Activated T-helper 1 cell treated with anti-CD3 and anti-CD28 coated beads, Interleukin-12 subunit alpha, Interleukin-12 subunit beta, Interleukin-2, Interleukin-4 antibody, amounts not matched to agents 30 ng/mL and 10 ng/mL and 1 ng/mL, durations not matched to agents 14 hours and 24 hours and 36 hours (primary cell): ENCODE measurements around the gene ALCAM. TPM values are rescaled to one million over a fixed set of nuclear protein-coding genes. Genes with fewer than 3 reads are reported as not detected.

Experiments
- DNase-seq: peaks from one replicate; pipeline ENCODE4 v3.0.0; 2021; ENCODE audit warnings: low spot score
- H3K27ac Mint-ChIP-seq: one replicate; pipeline ENCODE4 v1.8.0; 2021; ENCODE audit warnings: mild to moderate bottlenecking, mixed read lengths
- H3K27me3 Mint-ChIP-seq: one replicate; pipeline ENCODE4 v1.8.0; 2022; ENCODE audit warnings: mild to moderate bottlenecking, moderate library complexity, mixed read lengths; ENCODE audit not compliant: insufficient read depth
- H3K36me3 Mint-ChIP-seq: one replicate; pipeline ENCODE4 v1.8.0; 2021; ENCODE audit warnings: low read depth, mixed read lengths
- H3K4me1 Mint-ChIP-seq: one replicate; pipeline ENCODE4 v1.8.0; 2021; ENCODE audit warnings: low read depth, mixed read lengths
- H3K4me3 Mint-ChIP-seq: one replicate; pipeline ENCODE4 v1.8.0; 2021; ENCODE audit warnings: mild to moderate bottlenecking, moderate library complexity, mixed read lengths
- H3K9me3 Mint-ChIP-seq: one replicate; pipeline ENCODE4 v1.8.0; 2021; ENCODE audit warnings: mixed read lengths
- intact Hi-C: fragments of 100-400 bp; cut with micrococcal nuclease; formaldehyde crosslinking; loops from one replicate; pipeline ENCODE4 v1.15.1; 2024
- total RNA-seq: library from RNA; stranded (reverse); gene quantifications from 2 replicates; pipeline ENCODE4 v1.2.3, GENCODE V29; 2022

ALCAM gene
- total RNA-seq, 1 donor from 2014 or later, result 24.9 TPM

- Mint-ChIP-seq H3K4me3 (no peak overlapping the region), H3K4me1 (peaks cover 15% of the 10 kb centered on the region), H3K36me3 (no peaks in the 10 kb centered on the region), H3K27ac (no peak overlapping the region), H3K9me3 (no peaks in the 10 kb centered on the region), H3K27me3 (peaks cover 26% of the 10 kb centered on the region)
- intact Hi-C loops, result loop anchor here (10.0 kb wide), 2 partner anchors 313 to 853 kb away; no protein-coding TSS in a partner anchor
- no peak for DNase-seq
These were observed 4.6 kb upstream of the ALCAM start for GRCh38 chr3:105362021-105362665.

- Mint-ChIP-seq H3K36me3 (no peaks in the 10 kb centered on the region), H3K4me1 (peaks cover 27% of the 10 kb centered on the region), H3K27me3 (peaks cover 26% of the 10 kb centered on the region), H3K4me3 (no peak overlapping the region), H3K27ac (no peak overlapping the region), H3K9me3 (no peaks in the 10 kb centered on the region)
- intact Hi-C loops, result loop anchor here (10.0 kb wide), 2 partner anchors 311 to 851 kb away; no protein-coding TSS in a partner anchor
- no peak for DNase-seq
These were observed 2.6 kb upstream of the ALCAM start for GRCh38 chr3:105364128-105364527.

- H3K4me1 Mint-ChIP-seq, result peaks cover 34% of the 10 kb centered on the region
- H3K27ac Mint-ChIP-seq, result no peak overlapping the region
- no peaks in the 10 kb centered on the region for H3K9me3 Mint-ChIP-seq
- DNase-seq, result no peak
- no peaks in the 10 kb centered on the region for H3K36me3 Mint-ChIP-seq
- intact Hi-C loops, result loop anchor here (5.0 to 10.0 kb wide), 5 partner anchors 310 to 1872 kb away; no protein-coding TSS in a partner anchor
- H3K27me3 Mint-ChIP-seq, result peaks cover 24% of the 10 kb centered on the region
- peak overlapping the region; percentile 28 for H3K4me3 Mint-ChIP-seq
These were observed 1.7 kb upstream of the ALCAM start for GRCh38 chr3:105365081-105365390.

- H3K4me1 Mint-ChIP-seq, result peaks cover 40% of the 10 kb centered on the region
- no peak overlapping the region for H3K27ac Mint-ChIP-seq
These were observed 1.1 kb upstream of the ALCAM start for GRCh38 chr3:105365391-105366325.

GRCh38 chr3:105367063-105367405 lies 325 bp downstream of the ALCAM start:
- Mint-ChIP-seq H3K27ac (peak overlapping the region; percentile 88), H3K9me3 (no peaks in the 10 kb centered on the region), H3K4me3 (peak overlapping the region; percentile 90), H3K36me3 (no peaks in the 10 kb centered on the region), H3K4me1 (peaks cover 47% of the 10 kb centered on the region), H3K27me3 (peaks cover 22% of the 10 kb centered on the region)
- intact Hi-C loops, result loop anchor here (1.0 to 10.0 kb wide), 7 partner anchors 308 to 1870 kb away; no protein-coding TSS in a partner anchor
- DNase-seq, result peak; percentile 24

More at GRCh38 chr3:105365391-105366325, 1.1 kb upstream of the ALCAM start:
- intact Hi-C loops, result loop anchor here (2.0 to 10.0 kb wide), 6 partner anchors 309 to 1872 kb away; no protein-coding TSS in a partner anchor
- Mint-ChIP-seq H3K27me3 (peaks cover 24% of the 10 kb centered on the region), H3K4me3 (peak overlapping the region; percentile 90), H3K36me3 (no peaks in the 10 kb centered on the region), H3K9me3 (no peaks in the 10 kb centered on the region)
- DNase-seq, result no peak

- H3K4me3 Mint-ChIP-seq, result peak overlapping the region; percentile 90
- intact Hi-C loops, result loop anchor here (1.0 to 10.0 kb wide), 17 partner anchors 44 to 1870 kb away; no protein-coding TSS in a partner anchor
- H3K4me1 Mint-ChIP-seq, result peaks cover 52% of the 10 kb centered on the region
- H3K36me3 Mint-ChIP-seq, result no peaks in the 10 kb centered on the region
- peaks cover 22% of the 10 kb centered on the region for H3K27me3 Mint-ChIP-seq
- no peaks in the 10 kb centered on the region for H3K9me3 Mint-ChIP-seq
- DNase-seq, result peak; percentile 64
- peak overlapping the region; percentile 98 for H3K27ac Mint-ChIP-seq
These were observed 901 bp downstream of the ALCAM start for GRCh38 chr3:105367406-105368213.

- Mint-ChIP-seq H3K27me3 (peaks cover 22% of the 10 kb centered on the region), H3K27ac (peak overlapping the region; percentile 98), H3K4me3 (peak overlapping the region; percentile 90), H3K9me3 (no peaks in the 10 kb centered on the region), H3K4me1 (peaks cover 55% of the 10 kb centered on the region), H3K36me3 (no peaks in the 10 kb centered on the region)
- peak; percentile 68 for DNase-seq
- intact Hi-C loops, result loop anchor here (1.0 to 10.0 kb wide), 19 partner anchors 46 to 1868 kb away; partner anchors contain the start of gene CBLB
These were observed 2.1 kb downstream of the ALCAM start for GRCh38 chr3:105368566-105369499.

GRCh38 chr3:105369500-105370371 lies 3.0 kb downstream of the ALCAM start:
- Mint-ChIP-seq H3K27me3 (peaks cover 18% of the 10 kb centered on the region), H3K27ac (peak overlapping the region; percentile 98), H3K4me1 (peaks cover 55% of the 10 kb centered on the region), H3K9me3 (no peaks in the 10 kb centered on the region), H3K4me3 (peak overlapping the region; percentile 90), H3K36me3 (no peaks in the 10 kb centered on the region)
- intact Hi-C loops, result loop anchor here (1.0 to 10.0 kb wide), 12 partner anchors 149 to 1868 kb away; partner anchors contain the start of gene CBLB
- peak; percentile 19 for DNase-seq

GRCh38 chr3:105373383-105373782 lies 6.7 kb downstream of the ALCAM start:
- Mint-ChIP-seq H3K27ac (no peak overlapping the region), H3K36me3 (peaks cover 2% of the 10 kb centered on the region), H3K4me1 (peaks cover 60% of the 10 kb centered on the region), H3K9me3 (no peaks in the 10 kb centered on the region), H3K27me3 (no peaks in the 10 kb centered on the region), H3K4me3 (no peak overlapping the region)
- DNase-seq, result no peak
- intact Hi-C loops, result no loop called here

- DNase-seq, result no peak
- no peak overlapping the region for H3K4me3 Mint-ChIP-seq
- peak overlapping the region; percentile 65 for H3K27ac Mint-ChIP-seq
- H3K9me3 Mint-ChIP-seq, result no peaks in the 10 kb centered on the region
- H3K27me3 Mint-ChIP-seq, result no peaks in the 10 kb centered on the region
- peaks cover 2% of the 10 kb centered on the region for H3K36me3 Mint-ChIP-seq
- intact Hi-C loops, result no loop called here
- peaks cover 36% of the 10 kb centered on the region for H3K4me1 Mint-ChIP-seq
These were observed 9.2 kb downstream of the ALCAM start for GRCh38 chr3:105375750-105376511.
